ENCODE measurements around the gene GBE1.

GBE1 gene

DNA sequence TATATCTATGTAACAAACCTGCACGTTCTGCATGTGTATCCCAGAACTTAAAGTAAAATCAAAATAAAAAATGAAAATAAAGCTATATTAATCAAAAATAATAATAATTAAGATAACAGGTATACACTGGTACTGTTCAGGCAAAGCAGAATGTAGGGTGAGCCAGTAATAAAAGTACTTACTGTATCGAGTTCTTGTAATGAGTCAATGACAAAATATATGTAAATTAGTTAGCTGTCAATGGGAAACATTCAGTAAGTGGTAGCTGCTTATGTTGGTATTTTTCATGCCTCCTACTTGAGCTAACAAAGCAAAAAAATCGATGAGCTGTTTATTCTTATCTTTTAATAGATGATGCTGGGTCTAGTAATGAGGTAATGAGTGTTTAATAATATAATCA is 93.2 kb downstream of the GBE1 start:
- H3K9me3 ChIP-seq (ENCODE audit: control insufficient read depth, low read length), result no peaks in the 10 kb centered on the region
- no peaks in the 10 kb centered on the region for H3K4me1 ChIP-seq
- H3K9ac ChIP-seq, result no peak overlapping the region
- TF ChIP-seq, protein P1, sequence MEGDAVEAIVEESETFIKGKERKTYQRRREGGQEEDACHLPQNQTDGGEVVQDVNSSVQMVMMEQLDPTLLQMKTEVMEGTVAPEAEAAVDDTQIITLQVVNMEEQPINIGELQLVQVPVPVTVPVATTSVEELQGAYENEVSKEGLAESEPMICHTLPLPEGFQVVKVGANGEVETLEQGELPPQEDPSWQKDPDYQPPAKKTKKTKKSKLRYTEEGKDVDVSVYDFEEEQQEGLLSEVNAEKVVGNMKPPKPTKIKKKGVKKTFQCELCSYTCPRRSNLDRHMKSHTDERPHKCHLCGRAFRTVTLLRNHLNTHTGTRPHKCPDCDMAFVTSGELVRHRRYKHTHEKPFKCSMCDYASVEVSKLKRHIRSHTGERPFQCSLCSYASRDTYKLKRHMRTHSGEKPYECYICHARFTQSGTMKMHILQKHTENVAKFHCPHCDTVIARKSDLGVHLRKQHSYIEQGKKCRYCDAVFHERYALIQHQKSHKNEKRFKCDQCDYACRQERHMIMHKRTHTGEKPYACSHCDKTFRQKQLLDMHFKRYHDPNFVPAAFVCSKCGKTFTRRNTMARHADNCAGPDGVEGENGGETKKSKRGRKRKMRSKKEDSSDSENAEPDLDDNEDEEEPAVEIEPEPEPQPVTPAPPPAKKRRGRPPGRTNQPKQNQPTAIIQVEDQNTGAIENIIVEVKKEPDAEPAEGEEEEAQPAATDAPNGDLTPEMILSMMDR (IDR thresholded peaks at IDR 0.05), result no peak
- H3K4me2 ChIP-seq (ENCODE audit: low read length), result no peak overlapping the region
- H3K27me3 ChIP-seq (ENCODE audit: control insufficient read depth, insufficient read depth, low read length), result no peaks in the 10 kb centered on the region
- no peaks in the 10 kb centered on the region for H3K79me2 ChIP-seq
- H2AFZ ChIP-seq, result no peak overlapping the region
- H3K4me3 ChIP-seq (ENCODE audit: low read depth, low read length), result no peak overlapping the region
- H3K27ac ChIP-seq, result no peak overlapping the region
- H3K36me3 ChIP-seq (ENCODE audit: control insufficient read depth, insufficient read depth, low read length), result no peaks in the 10 kb centered on the region

DNA sequence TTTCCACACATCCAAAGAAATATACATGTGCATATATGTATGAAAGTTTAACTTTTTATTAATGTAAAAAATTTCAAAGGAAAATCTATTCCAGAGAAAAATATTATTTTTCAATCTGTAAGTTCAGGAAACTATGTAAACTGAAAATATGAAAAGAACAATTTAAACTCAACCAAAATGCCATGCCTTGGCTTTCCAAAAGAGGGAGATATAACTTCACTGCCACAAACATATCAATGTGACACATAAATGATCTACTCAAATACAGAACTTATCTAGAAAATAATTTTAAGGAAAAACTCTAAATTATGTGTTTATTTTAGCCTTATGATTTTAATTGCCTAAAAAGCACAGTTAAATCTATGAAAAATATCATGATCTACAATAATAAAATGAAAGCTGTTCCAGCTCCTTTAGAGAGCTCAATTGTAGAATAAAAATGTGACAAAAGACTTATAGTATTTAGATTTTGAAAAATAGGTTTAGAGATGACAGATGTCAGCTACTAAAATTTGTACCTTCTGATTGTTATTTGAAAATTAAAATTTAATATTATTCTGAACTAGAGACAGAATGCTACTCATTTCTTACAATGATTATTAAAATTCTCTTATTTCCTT is 94.8 kb downstream of the GBE1 start:
- no peak overlapping the region for H3K9ac ChIP-seq
- H3K9me3 ChIP-seq (ENCODE audit: control insufficient read depth, low read length), result no peaks in the 10 kb centered on the region
- H2AFZ ChIP-seq, result no peak overlapping the region
- H3K36me3 ChIP-seq (ENCODE audit: control insufficient read depth, insufficient read depth, low read length), result no peaks in the 10 kb centered on the region
- H3K27me3 ChIP-seq (ENCODE audit: control insufficient read depth, insufficient read depth, low read length), result no peaks in the 10 kb centered on the region
- TF ChIP-seq, protein P1 (IDR thresholded peaks at IDR 0.05), result peak; percentile 74
- no peaks in the 10 kb centered on the region for H3K4me1 ChIP-seq
- no peak overlapping the region for H3K27ac ChIP-seq
- H3K4me2 ChIP-seq (ENCODE audit: low read length), result no peak overlapping the region
- no peak overlapping the region for H3K4me3 ChIP-seq (ENCODE audit: low read depth, low read length)
- no peaks in the 10 kb centered on the region for H3K79me2 ChIP-seq

DNA sequence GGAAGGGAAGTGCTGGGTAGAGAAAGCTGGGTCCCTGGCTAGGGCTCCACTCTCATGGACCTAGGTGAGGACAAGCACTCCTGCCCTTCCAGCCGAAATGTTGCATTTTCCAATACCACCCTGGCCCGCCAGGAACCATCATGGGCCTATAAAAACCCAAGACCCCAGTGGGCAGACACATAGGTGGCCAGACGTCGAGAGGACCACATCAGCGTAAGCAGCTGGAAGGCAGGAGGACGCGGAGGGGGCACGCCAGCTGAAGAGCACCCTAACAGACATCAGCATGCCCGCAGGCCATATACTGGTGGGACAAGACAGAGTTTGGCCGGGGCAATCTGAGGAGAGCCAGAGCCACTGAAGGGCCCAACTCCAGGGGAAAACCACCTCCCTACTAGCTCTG is 98.3 kb downstream of the GBE1 start:
- Histone ChIP-seq H3K27me3 (ENCODE audit: control insufficient read depth, insufficient read depth, low read length) (no peaks in the 10 kb centered on the region), H3K27ac (no peak overlapping the region), H2AFZ (no peak overlapping the region), H3K79me2 (no peaks in the 10 kb centered on the region), H3K9ac (no peak overlapping the region), H3K4me3 (ENCODE audit: low read depth, low read length) (no peak overlapping the region), H3K4me2 (ENCODE audit: low read length) (no peak overlapping the region), H3K9me3 (ENCODE audit: control insufficient read depth, low read length) (no peaks in the 10 kb centered on the region), H3K4me1 (no peaks in the 10 kb centered on the region), H3K36me3 (ENCODE audit: control insufficient read depth, insufficient read depth, low read length) (no peaks in the 10 kb centered on the region)
- TF ChIP-seq, protein P1 (IDR thresholded peaks at IDR 0.05), result no peak

DNA sequence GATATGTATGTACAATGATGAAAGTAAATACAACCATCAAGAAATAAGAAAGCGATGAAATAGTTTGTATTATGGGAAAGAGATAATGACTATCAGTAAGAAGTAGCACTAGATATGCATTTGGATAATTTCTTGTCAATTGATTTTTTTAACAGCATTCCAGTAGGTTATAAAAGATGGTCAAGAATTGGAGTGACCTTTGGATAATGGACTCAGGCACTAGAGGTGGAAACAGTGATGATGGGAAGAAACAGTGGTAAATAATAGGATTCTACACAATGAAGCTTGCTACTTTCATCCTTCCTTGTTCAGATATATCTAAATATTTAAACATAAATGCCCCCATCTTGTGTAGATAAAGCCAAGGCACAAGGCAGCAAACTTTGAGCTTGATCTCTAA is 101.4 kb downstream of the GBE1 start:
- no peaks in the 10 kb centered on the region for H3K4me1 ChIP-seq
- H3K4me2 ChIP-seq (ENCODE audit: low read length), result no peak overlapping the region
- H3K9me3 ChIP-seq (ENCODE audit: control insufficient read depth, low read length), result no peaks in the 10 kb centered on the region
- H3K27ac ChIP-seq, result no peak overlapping the region
- TF ChIP-seq, protein P1 (IDR thresholded peaks at IDR 0.05), result no peak
- H3K9ac ChIP-seq, result no peak overlapping the region
- no peak overlapping the region for H2AFZ ChIP-seq
- H3K79me2 ChIP-seq, result no peaks in the 10 kb centered on the region
- no peak overlapping the region for H3K4me3 ChIP-seq (ENCODE audit: low read depth, low read length)
- no peaks in the 10 kb centered on the region for H3K36me3 ChIP-seq (ENCODE audit: control insufficient read depth, insufficient read depth, low read length)
- H3K27me3 ChIP-seq (ENCODE audit: control insufficient read depth, insufficient read depth, low read length), result no peaks in the 10 kb centered on the region

- no peaks in the 10 kb centered on the region for H3K36me3 ChIP-seq (ENCODE audit: control insufficient read depth, insufficient read depth, low read length)
- no peaks in the 10 kb centered on the region for H3K4me1 ChIP-seq
- H3K4me3 ChIP-seq (ENCODE audit: low read depth, low read length), result no peak overlapping the region
- no peak overlapping the region for H3K4me2 ChIP-seq (ENCODE audit: low read length)
- H3K27me3 ChIP-seq (ENCODE audit: control insufficient read depth, insufficient read depth, low read length), result no peaks in the 10 kb centered on the region
- H3K9me3 ChIP-seq (ENCODE audit: control insufficient read depth, low read length), result no peaks in the 10 kb centered on the region
- no peak overlapping the region for H3K27ac ChIP-seq
- TF ChIP-seq, protein P1 (IDR thresholded peaks at IDR 0.05), result no peak
- H3K9ac ChIP-seq, result no peak overlapping the region
- H2AFZ ChIP-seq, result no peak overlapping the region
- H3K79me2 ChIP-seq, result no peaks in the 10 kb centered on the region
Measured at GRCh38 chr3:81658322-81658997, 103.0 kb downstream of the GBE1 start.

Data from parathyroid adenoma (tissue), 2 donors.